ENCODE measurements around the gene TMSB15A. TPM values are rescaled to one million over a fixed set of nuclear protein-coding genes. Genes with fewer than 3 reads are reported as not detected.
"Not testable (repeated sequence)": the region's sequence is repeated elsewhere in the genome, so short reads cannot be mapped to it uniquely, and the experiment has no call there.

Gene TMSB15A
- total RNA-seq, 1 experiment from 2014 or later: not detected

DNA sequence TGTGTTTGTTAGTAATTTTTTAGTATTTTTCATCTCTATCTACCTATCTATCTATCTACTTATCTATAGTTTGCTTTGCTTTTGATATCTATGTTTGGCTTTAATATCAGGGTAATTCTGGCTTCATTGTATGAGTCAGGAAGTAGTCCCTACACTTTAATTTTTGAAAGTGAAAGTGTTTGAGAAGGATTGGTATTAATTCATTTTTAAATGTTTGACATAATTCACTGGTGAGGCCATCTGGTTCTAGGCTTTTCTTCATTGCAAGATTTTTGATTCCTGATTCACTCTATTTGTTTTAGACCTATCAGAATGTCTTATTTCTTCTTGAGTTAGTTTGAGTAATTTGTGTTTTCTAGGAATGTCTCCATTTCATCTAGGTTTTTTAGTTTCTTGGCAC, 24.8 kb downstream of the TMSB15A start:
- TF ChIP-seq, protein P1, sequence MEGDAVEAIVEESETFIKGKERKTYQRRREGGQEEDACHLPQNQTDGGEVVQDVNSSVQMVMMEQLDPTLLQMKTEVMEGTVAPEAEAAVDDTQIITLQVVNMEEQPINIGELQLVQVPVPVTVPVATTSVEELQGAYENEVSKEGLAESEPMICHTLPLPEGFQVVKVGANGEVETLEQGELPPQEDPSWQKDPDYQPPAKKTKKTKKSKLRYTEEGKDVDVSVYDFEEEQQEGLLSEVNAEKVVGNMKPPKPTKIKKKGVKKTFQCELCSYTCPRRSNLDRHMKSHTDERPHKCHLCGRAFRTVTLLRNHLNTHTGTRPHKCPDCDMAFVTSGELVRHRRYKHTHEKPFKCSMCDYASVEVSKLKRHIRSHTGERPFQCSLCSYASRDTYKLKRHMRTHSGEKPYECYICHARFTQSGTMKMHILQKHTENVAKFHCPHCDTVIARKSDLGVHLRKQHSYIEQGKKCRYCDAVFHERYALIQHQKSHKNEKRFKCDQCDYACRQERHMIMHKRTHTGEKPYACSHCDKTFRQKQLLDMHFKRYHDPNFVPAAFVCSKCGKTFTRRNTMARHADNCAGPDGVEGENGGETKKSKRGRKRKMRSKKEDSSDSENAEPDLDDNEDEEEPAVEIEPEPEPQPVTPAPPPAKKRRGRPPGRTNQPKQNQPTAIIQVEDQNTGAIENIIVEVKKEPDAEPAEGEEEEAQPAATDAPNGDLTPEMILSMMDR (conservative IDR thresholded peaks at IDR 0.05): no peak
- no peak for TF ChIP-seq EZH2 (IDR thresholded peaks at IDR 0.05; ENCODE audit: low read depth)
- Histone ChIP-seq H3K79me2 (ENCODE audit: low read depth) (no peaks in the 10 kb centered on the region), H3K27ac (no peak overlapping the region), H3K4me1 (replicated peaks; ENCODE audit: insufficient read depth) (no peaks in the 10 kb centered on the region), H3K36me3 (ENCODE audit: low read depth) (no peaks in the 10 kb centered on the region), H3F3A (ENCODE audit: insufficient read depth, low read depth) (no peaks in the 10 kb centered on the region), H3K9me2 (ENCODE audit: insufficient read depth) (no peaks in the 10 kb centered on the region), H2AFZ (no peak overlapping the region), H3K9me3 (ENCODE audit: insufficient read depth, low read depth) (no peaks in the 10 kb centered on the region), H3K4me3 (no peak overlapping the region), H4K20me1 (ENCODE audit: insufficient read depth) (no peaks in the 10 kb centered on the region), H3K27me3 (ENCODE audit: insufficient read depth, low read depth) (no peaks in the 10 kb centered on the region), H3K4me2 (no peak overlapping the region)
- ChIA-PET POLR2A (ENCODE audit: unreplicated experiment) (no interaction called here), CTCF (no interaction called here)
- no TSS peak for BruUV-seq (replicated peaks)
- no peak for DNase-seq
- intact Hi-C loops (cut with micrococcal nuclease; ENCODE audit: unreplicated experiment): no loop called here

DNA sequence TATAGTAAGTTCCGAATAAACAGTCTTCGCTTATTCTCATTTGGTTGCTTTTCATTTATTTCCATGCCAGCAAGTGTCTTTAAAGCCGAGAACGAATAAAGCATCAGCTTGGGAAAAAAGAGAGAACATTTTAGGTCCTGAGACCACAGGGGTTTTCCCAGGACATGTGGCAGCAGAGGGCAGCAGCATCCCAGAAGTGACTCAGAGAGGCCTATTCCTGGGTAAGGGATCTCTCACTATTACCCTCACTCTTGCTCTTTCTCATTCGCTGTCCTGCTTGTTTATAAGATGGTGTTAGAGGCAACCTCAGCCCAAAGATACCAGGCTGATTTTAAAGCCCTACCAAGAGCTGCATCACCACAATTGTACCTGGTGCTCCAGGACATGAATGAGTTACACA, 37.8 kb downstream of the TMSB15A start:
- POLR2A ChIA-PET (ENCODE audit: unreplicated experiment); H3K79me2 ChIP-seq (ENCODE audit: low read depth); intact Hi-C loops (cut with micrococcal nuclease; ENCODE audit: unreplicated experiment); H4K20me1 ChIP-seq (ENCODE audit: insufficient read depth); DNase-seq; H3K4me2 ChIP-seq; H3K9me2 ChIP-seq (ENCODE audit: insufficient read depth); H2AFZ ChIP-seq; H3K27ac ChIP-seq; H3K36me3 ChIP-seq (ENCODE audit: low read depth); H3K9me3 ChIP-seq (ENCODE audit: insufficient read depth, low read depth); H3K4me3 ChIP-seq; BruUV-seq (replicated peaks); H3K4me1 ChIP-seq (replicated peaks; ENCODE audit: insufficient read depth); H3F3A ChIP-seq (ENCODE audit: insufficient read depth, low read depth); H3K27me3 ChIP-seq (ENCODE audit: insufficient read depth, low read depth); CTCF ChIA-PET: not testable (repeated sequence)

DNA sequence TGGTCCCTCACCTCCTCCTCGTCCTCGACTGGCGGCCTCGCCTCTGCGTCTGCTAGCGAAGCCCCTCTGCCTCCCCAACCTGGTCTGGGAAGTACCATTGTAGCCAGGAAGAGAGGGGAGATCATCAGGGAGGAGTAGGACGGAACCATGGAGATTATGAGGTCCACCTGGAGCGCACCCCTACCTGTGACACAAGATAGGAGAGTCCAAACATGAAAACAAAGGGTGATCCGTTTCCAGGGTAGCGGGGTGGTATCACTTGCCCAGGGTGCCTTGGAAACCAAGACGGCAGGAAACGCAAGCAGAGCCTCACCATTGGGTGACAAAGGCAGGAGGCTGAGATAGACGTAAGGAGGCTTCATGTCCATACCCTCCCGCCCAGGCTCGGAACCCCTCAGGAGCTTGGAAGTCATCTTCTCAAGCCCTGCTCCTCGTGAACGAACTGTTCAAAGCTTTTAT, 44.7 kb downstream of the TMSB15A start, which contains the start of gene TCP11X2:
Gene TCP11X2 (minus strand): TSS at position 51 of the 459 bp plus-strand sequence.
- POLR2A ChIA-PET (ENCODE audit: unreplicated experiment); H3K4me3 ChIP-seq; intact Hi-C loops (cut with micrococcal nuclease; ENCODE audit: unreplicated experiment); H4K20me1 ChIP-seq (ENCODE audit: insufficient read depth); H3K27me3 ChIP-seq (ENCODE audit: insufficient read depth, low read depth); H3K4me1 ChIP-seq (replicated peaks; ENCODE audit: insufficient read depth); H3K79me2 ChIP-seq (ENCODE audit: low read depth); H2AFZ ChIP-seq; H3K9me2 ChIP-seq (ENCODE audit: insufficient read depth); H3K9me3 ChIP-seq (ENCODE audit: insufficient read depth, low read depth); BruUV-seq (replicated peaks); H3K4me2 ChIP-seq; CTCF ChIA-PET; DNase-seq; H3K36me3 ChIP-seq (ENCODE audit: low read depth); H3F3A ChIP-seq (ENCODE audit: insufficient read depth, low read depth); H3K27ac ChIP-seq: not testable (repeated sequence)

DNA sequence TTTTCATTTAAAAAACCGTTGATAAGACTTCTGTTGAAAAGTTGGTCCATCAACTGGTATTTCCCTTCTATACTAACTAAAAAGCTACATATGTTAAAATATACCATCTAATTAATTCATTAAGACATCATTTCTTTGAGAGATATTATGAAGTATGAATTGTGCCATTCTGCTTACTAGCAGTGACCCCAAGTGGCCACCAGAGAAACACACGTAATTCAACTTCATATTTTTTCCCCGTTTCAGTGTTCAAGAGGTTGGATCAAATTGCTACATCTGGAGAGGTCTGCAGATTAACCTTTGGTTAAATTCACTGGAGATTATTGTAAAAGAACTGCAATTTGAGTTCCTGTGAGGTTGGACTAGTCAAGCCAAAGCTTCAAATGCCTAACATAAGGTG, 46.3 kb downstream of the TMSB15A start:
- H3K9me3 ChIP-seq (ENCODE audit: insufficient read depth, low read depth); H3K9me2 ChIP-seq (ENCODE audit: insufficient read depth); H3K27me3 ChIP-seq (ENCODE audit: insufficient read depth, low read depth); H4K20me1 ChIP-seq (ENCODE audit: insufficient read depth); H3K4me2 ChIP-seq; H3K4me3 ChIP-seq; H3F3A ChIP-seq (ENCODE audit: insufficient read depth, low read depth); H2AFZ ChIP-seq; H3K27ac ChIP-seq; POLR2A ChIA-PET (ENCODE audit: unreplicated experiment); DNase-seq; H3K4me1 ChIP-seq (replicated peaks; ENCODE audit: insufficient read depth); H3K36me3 ChIP-seq (ENCODE audit: low read depth); CTCF ChIA-PET; BruUV-seq (replicated peaks); intact Hi-C loops (cut with micrococcal nuclease; ENCODE audit: unreplicated experiment); H3K79me2 ChIP-seq (ENCODE audit: low read depth): not testable (repeated sequence)

Other genes with a start within 250 kb of the TMSB15A start
- gene NXF2B, start 76.7 kb downstream of the TMSB15A start, total RNA-seq (2021): not detected in 2 replicates
- gene TCP11X2, start 44.9 kb downstream of the TMSB15A start, total RNA-seq (2021): not detected in 2 replicates
- gene ARMCX5, start 82.8 kb upstream of the TMSB15A start, total RNA-seq (2021): 5.7 and 7.1 TPM in 2 replicates
- gene GPRASP1, start 134.7 kb upstream of the TMSB15A start, total RNA-seq (2021): 1.1 and 1.3 TPM in 2 replicates
- gene GPRASP2, start 195.7 kb upstream of the TMSB15A start, total RNA-seq (2021): 5.3 and 6.2 TPM in 2 replicates
- gene GPRASP3, start 204.0 kb upstream of the TMSB15A start, total RNA-seq (2021): 3.5 and 5.3 TPM in 2 replicates